Endodermal cell (in vitro differentiated cells): Measurements from ENCODE around the gene TNFSF15. TPM values are rescaled to one million over a fixed set of nuclear protein-coding genes. Genes with fewer than 3 reads are reported as not detected.

Source experiments
- DNase-seq: peaks from one replicate; pipeline ENCODE4 v3.0.0-alpha.2; 2017
- H3K27ac ChIP-seq: 2 replicates; pipeline ENCODE4 v1.5.1; 2013; ENCODE audit warnings: mild to moderate bottlenecking, low read depth, low read length, moderate library complexity
- H3K27me3 ChIP-seq: 2 replicates; pipeline ENCODE4 v1.6.1; 2013; ENCODE audit warnings: mild to moderate bottlenecking, low read length, moderate library complexity; ENCODE audit not compliant: insufficient read depth, control insufficient read depth, poor library complexity, severe bottlenecking
- H3K36me3 ChIP-seq: 2 replicates; pipeline ENCODE4 v1.7.0; 2013; ENCODE audit warnings: mild to moderate bottlenecking, low read length, moderate library complexity; ENCODE audit not compliant: control insufficient read depth, insufficient read depth
- H3K4me1 ChIP-seq: one replicate; pipeline ENCODE4 v1.7.0; 2013; ENCODE audit warnings: low read length; ENCODE audit not compliant: control insufficient read depth, insufficient read depth
- H3K4me3 ChIP-seq: 2 replicates; pipeline ENCODE4 v1.5.1; 2013; ENCODE audit warnings: mild to moderate bottlenecking, low read length, moderate library complexity
- H3K9ac ChIP-seq: 2 replicates; pipeline ENCODE4 v1.6.1; 2013; ENCODE audit warnings: mild to moderate bottlenecking, low read length, moderate library complexity; ENCODE audit not compliant: poor library complexity, severe bottlenecking; ENCODE audit errors: extremely low read depth
- H3K9me3 ChIP-seq: 2 replicates; pipeline ENCODE4 v1.6.1; 2013; ENCODE audit warnings: mild to moderate bottlenecking, low read length, moderate library complexity; ENCODE audit not compliant: control insufficient read depth
- H3K27ac Mint-ChIP-seq: 2 replicates; pipeline ENCODE4 v1.8.0; 2020; ENCODE audit warnings: mixed read lengths
- H3K27me3 Mint-ChIP-seq: 2 replicates; pipeline ENCODE4 v1.8.0; 2021; ENCODE audit warnings: mild to moderate bottlenecking, mixed read lengths; ENCODE audit not compliant: insufficient read depth
- H3K36me3 Mint-ChIP-seq: 2 replicates; pipeline ENCODE4 v1.8.0; 2020; ENCODE audit warnings: low read depth, mixed read lengths
- H3K4me1 Mint-ChIP-seq: 2 replicates; pipeline ENCODE4 v1.8.0; 2020; ENCODE audit warnings: mixed read lengths
- H3K4me3 Mint-ChIP-seq: 2 replicates; pipeline ENCODE4 v1.8.0; 2020; ENCODE audit warnings: mild to moderate bottlenecking, moderate library complexity, mixed read lengths
- H3K9me3 Mint-ChIP-seq: 2 replicates; pipeline ENCODE4 v1.8.0; 2020; ENCODE audit warnings: mild to moderate bottlenecking, mixed read lengths
- CTCF ChIP-seq: fragments of 200-600 bp; sonication (generic); conservative IDR thresholded peaks from 2 replicates; pipeline ENCODE4 v1.5.0; 2021; ENCODE audit warnings: antibody characterized with exemption, mild to moderate bottlenecking
- WGBS, 2 experiments: methylation state at CpG; one replicate each; pipeline versions ENCODE4 v1.1.5 to v1.1.7; 2013; ENCODE audit warnings: missing lambda C conversion rate in 2 of 2, mixed read lengths in 1 of 2; ENCODE audit not compliant: insufficient coverage in 1 of 2, insufficient read length in 1 of 2; 5-methylcytosine and 5-hydroxymethylcytosine counted together
- total RNA-seq, 2 donors: library from RNA; stranded (reverse); fragmentation: NEBNext Ultra II Directional in 1 of 2; extraction: Animal tissue kit (Norgen Biotek cat#: 25700) in 1 of 2; gene quantifications; 2 replicates in 1 of 2; 3 replicates in 1 of 2; pipeline ENCODE4 v1.2.1, GENCODE V29; 2021

The TNFSF15 gene
- total RNA-seq, 2 donors from 2014 or later, result not detected

GRCh38 chr9:114756920-114757319 is 48.9 kb downstream of the TNFSF15 start:
- Mint-ChIP-seq H3K9me3 (no peaks in the 10 kb centered on the region), H3K4me3 (no peak overlapping the region), H3K4me1 (no peaks in the 10 kb centered on the region), H3K36me3 (no peaks in the 10 kb centered on the region), H3K27me3 (peaks cover 30% of the 10 kb centered on the region), H3K27ac (no peak overlapping the region)
- Histone ChIP-seq H3K27ac (no peak overlapping the region), H3K36me3 (no peaks in the 10 kb centered on the region), H3K27me3 (peaks cover 24% of the 10 kb centered on the region), H3K4me3 (no peak overlapping the region), H3K9ac (no peak overlapping the region), H3K9me3 (no peaks in the 10 kb centered on the region), H3K4me1 (no peaks in the 10 kb centered on the region)
- no peak for DNase-seq
- no peak for TF ChIP-seq CTCF

- Mint-ChIP-seq H3K4me3 (no peak overlapping the region), H3K27me3 (peaks cover 30% of the 10 kb centered on the region), H3K36me3 (no peaks in the 10 kb centered on the region), H3K4me1 (no peaks in the 10 kb centered on the region), H3K9me3 (no peaks in the 10 kb centered on the region), H3K27ac (no peak overlapping the region)
- no peak for DNase-seq
- H3K27ac ChIP-seq, result no peak overlapping the region
- H3K4me3 ChIP-seq, result no peak overlapping the region
- H3K9me3 ChIP-seq, result no peaks in the 10 kb centered on the region
- H3K27me3 ChIP-seq, result peaks cover 24% of the 10 kb centered on the region
- TF ChIP-seq CTCF, result no peak
- no peak overlapping the region for H3K9ac ChIP-seq
- H3K36me3 ChIP-seq, result no peaks in the 10 kb centered on the region
- no peaks in the 10 kb centered on the region for H3K4me1 ChIP-seq
- 95 to 100% methylated on average over 1 to 3 of the region's 3 CpGs for WGBS, 2 experiments
Observed at GRCh38 chr9:114754581-114754980, 51.3 kb downstream of the TNFSF15 start.

GRCh38 chr9:114746591-114747346 is 59.1 kb downstream of the TNFSF15 start:
- Mint-ChIP-seq H3K4me3 (no peak overlapping the region), H3K4me1 (peaks cover 2% of the 10 kb centered on the region), H3K27ac (no peak overlapping the region), H3K27me3 (peaks cover 14% of the 10 kb centered on the region), H3K36me3 (no peaks in the 10 kb centered on the region), H3K9me3 (no peaks in the 10 kb centered on the region)
- H3K4me1 ChIP-seq, result no peaks in the 10 kb centered on the region
- H3K36me3 ChIP-seq, result no peaks in the 10 kb centered on the region
- 86% methylated on average over 2 of the region's 2 CpGs; no CpG with 5 or more reads in 1 of the 2 experiments for WGBS, 2 experiments
- no peaks in the 10 kb centered on the region for H3K27me3 ChIP-seq
- no peak for DNase-seq
- H3K9ac ChIP-seq, result no peak overlapping the region
- no peak overlapping the region for H3K4me3 ChIP-seq
- no peak for TF ChIP-seq CTCF
- H3K9me3 ChIP-seq, result no peaks in the 10 kb centered on the region
- no peak overlapping the region for H3K27ac ChIP-seq
